Activated CD4-positive, alpha-beta memory T cell treated with anti-CD3 and anti-CD28 coated beads for 36 hours (primary cell): Measurements from ENCODE around the gene WNT7A. TPM values are rescaled to one million over a fixed set of nuclear protein-coding genes. Genes with fewer than 3 reads are reported as not detected.
A peak's percentile ranks its signal among the peaks of the same experiment; 100 is the strongest.

Experiments used
- CTCF ChIA-PET: fragments of 350-600 bp; sonication (Branson Sonifier 250); formaldehyde crosslinking; loops from one replicate; lab custom pipeline; 2021; ENCODE audit warnings: antibody characterized with exemption, inconsistent platforms; lab: Charles Lee
- POLR2A ChIA-PET: fragments of 350-600 bp; sonication (Branson Sonifier 250); formaldehyde crosslinking; loops from one replicate; lab custom pipeline; 2021; ENCODE audit warnings: antibody characterized with exemption; lab: Charles Lee
- DNase-seq: peaks from one replicate; pipeline ENCODE4 v3.0.0-alpha.2; 2020
- H3K27ac Mint-ChIP-seq: one replicate; pipeline ENCODE4 v1.8.0; 2021; ENCODE audit warnings: mixed read lengths
- H3K27me3 Mint-ChIP-seq: one replicate; pipeline ENCODE4 v1.8.0; 2021; ENCODE audit warnings: mixed read lengths
- H3K36me3 Mint-ChIP-seq: one replicate; pipeline ENCODE4 v1.8.0; 2021; ENCODE audit warnings: mixed read lengths
- H3K4me1 Mint-ChIP-seq: one replicate; pipeline ENCODE4 v1.8.0; 2021; ENCODE audit warnings: low read depth, mixed read lengths
- H3K4me3 Mint-ChIP-seq: one replicate; pipeline ENCODE4 v1.8.0; 2021; ENCODE audit warnings: mild to moderate bottlenecking, mixed read lengths
- H3K9me3 Mint-ChIP-seq: one replicate; pipeline ENCODE4 v1.8.0; 2021; ENCODE audit warnings: mixed read lengths
- intact Hi-C: fragments of 100-400 bp; cut with micrococcal nuclease; formaldehyde crosslinking; loops from one replicate; pipeline ENCODE4 v1.15.1; 2023
- total RNA-seq, 2 experiments: library from RNA; stranded (reverse); gene quantifications; one replicate each; pipeline ENCODE4 v1.2.3, GENCODE V29; 2021

Gene WNT7A
- total RNA-seq, 2 experiments from 2014 or later, result 0.29 to 0.33 TPM

GRCh38 chr3:13894096-13894806 lies 14.4 kb upstream of the WNT7A start:
- Mint-ChIP-seq H3K27ac (no peak overlapping the region), H3K4me1 (peaks cover 30% of the 10 kb centered on the region), H3K36me3 (peaks cover 5% of the 10 kb centered on the region), H3K27me3 (no peaks in the 10 kb centered on the region), H3K9me3 (peaks cover 12% of the 10 kb centered on the region), H3K4me3 (no peak overlapping the region)
- ChIA-PET CTCF (interaction anchor here (0.8 to 21.6 kb wide), 6 partner anchors 9 to 310 kb away, joined by 3 to 567 read pairs (median 8); partner anchors contain the start of genes CHCHD4, TMEM43 and WNT7A), POLR2A (no interaction called here)
- intact Hi-C loops, result loop anchor here (10.0 kb wide), 1 partner anchor 1031 kb away; no protein-coding TSS in a partner anchor
- DNase-seq, result no peak

- Mint-ChIP-seq H3K4me3 (no peak overlapping the region), H3K27ac (peak overlapping the region; percentile 23), H3K9me3 (no peaks in the 10 kb centered on the region), H3K4me1 (peaks cover 30% of the 10 kb centered on the region), H3K36me3 (no peaks in the 10 kb centered on the region), H3K27me3 (no peaks in the 10 kb centered on the region)
- ChIA-PET CTCF (interaction anchor here (0.6 to 21.6 kb wide), 4 partner anchors 12 to 241 kb away, joined by 3 to 567 read pairs (median 16); partner anchors contain the start of genes CHCHD4 and WNT7A), POLR2A (no interaction called here)
- no peak for DNase-seq
- intact Hi-C loops, result loop anchor here (10.0 kb wide), 1 partner anchor 1032 kb away; no protein-coding TSS in a partner anchor
Measured at GRCh38 chr3:13892304-13892703, 12.4 kb upstream of the WNT7A start.

GRCh38 chr3:13891492-13892073 lies 11.7 kb upstream of the WNT7A start:
- H3K4me3 Mint-ChIP-seq, result no peak overlapping the region
- H3K36me3 Mint-ChIP-seq, result no peaks in the 10 kb centered on the region
- H3K27me3 Mint-ChIP-seq, result no peaks in the 10 kb centered on the region
- peak overlapping the region; percentile 77 for H3K27ac Mint-ChIP-seq
- H3K4me1 Mint-ChIP-seq, result peaks cover 30% of the 10 kb centered on the region
- ChIA-PET CTCF (interaction anchor here (0.9 to 21.6 kb wide), 3 partner anchors 11 to 240 kb away, joined by 3 to 567 read pairs (median 28); partner anchors contain the start of genes CHCHD4 and WNT7A), POLR2A (no interaction called here)
- intact Hi-C loops, result loop anchor here (10.0 kb wide), 1 partner anchor 1033 kb away; no protein-coding TSS in a partner anchor
- H3K9me3 Mint-ChIP-seq, result no peaks in the 10 kb centered on the region
- DNase-seq, result no peak

GRCh38 chr3:13891017-13891392 lies 11.1 kb upstream of the WNT7A start:
- intact Hi-C loops, result loop anchor here (10.0 kb wide), 1 partner anchor 1034 kb away; no protein-coding TSS in a partner anchor
- Mint-ChIP-seq H3K36me3 (no peaks in the 10 kb centered on the region), H3K4me3 (no peak overlapping the region), H3K4me1 (peaks cover 26% of the 10 kb centered on the region), H3K9me3 (no peaks in the 10 kb centered on the region), H3K27ac (peak overlapping the region; percentile 77), H3K27me3 (no peaks in the 10 kb centered on the region)
- ChIA-PET POLR2A (no interaction called here), CTCF (interaction anchor here (3.2 to 21.6 kb wide), 2 partner anchors 10 to 239 kb away, joined by 28 to 567 read pairs; partner anchors contain the start of gene WNT7A)
- no peak for DNase-seq

- no peaks in the 10 kb centered on the region for H3K36me3 Mint-ChIP-seq
- H3K4me3 Mint-ChIP-seq, result no peak overlapping the region
- CTCF ChIA-PET, result interaction anchor here (1.2 to 21.6 kb wide), 3 partner anchors 10 to 395 kb away, joined by 3 to 567 read pairs (median 28); partner anchors contain the start of gene WNT7A
- intact Hi-C loops, result loop anchor here (10.0 kb wide), 1 partner anchor 1034 kb away; no protein-coding TSS in a partner anchor
- no peaks in the 10 kb centered on the region for H3K9me3 Mint-ChIP-seq
- no peaks in the 10 kb centered on the region for H3K27me3 Mint-ChIP-seq
- peak; percentile 65 for DNase-seq
- peaks cover 21% of the 10 kb centered on the region for H3K4me1 Mint-ChIP-seq
- peak overlapping the region; percentile 77 for H3K27ac Mint-ChIP-seq
- POLR2A ChIA-PET, result no interaction called here
Measured at GRCh38 chr3:13890377-13891016, 10.6 kb upstream of the WNT7A start.

GRCh38 chr3:13888576-13888975 lies 8.7 kb upstream of the WNT7A start:
- DNase-seq, result no peak
- CTCF ChIA-PET, result interaction anchor here (0.7 to 21.6 kb wide), 3 partner anchors 7 to 237 kb away, joined by 3 to 567 read pairs (median 30); no protein-coding TSS in a partner anchor
- peaks cover 6% of the 10 kb centered on the region for H3K27me3 Mint-ChIP-seq

GRCh38 chr3:13887495-13888300 lies 7.8 kb upstream of the WNT7A start:
- no peaks in the 10 kb centered on the region for H3K36me3 Mint-ChIP-seq
- no peak overlapping the region for H3K27ac Mint-ChIP-seq
- no peaks in the 10 kb centered on the region for H3K9me3 Mint-ChIP-seq
- DNase-seq, result no peak
- peaks cover 9% of the 10 kb centered on the region for H3K27me3 Mint-ChIP-seq
- H3K4me3 Mint-ChIP-seq, result no peak overlapping the region
- ChIA-PET POLR2A (interaction anchor here (1.2 kb wide), 1 partner anchor 233 kb away, joined by 3 read pairs; no protein-coding TSS in a partner anchor), CTCF (interaction anchor here (5.7 to 21.6 kb wide), 2 partner anchors 8 to 236 kb away, joined by 30 to 567 read pairs; no protein-coding TSS in a partner anchor)
- H3K4me1 Mint-ChIP-seq, result peaks cover 16% of the 10 kb centered on the region
- intact Hi-C loops, result no loop called here

More at GRCh38 chr3:13888576-13888975, 8.7 kb upstream of the WNT7A start:
- Mint-ChIP-seq H3K4me1 (peaks cover 16% of the 10 kb centered on the region), H3K9me3 (no peaks in the 10 kb centered on the region), H3K36me3 (no peaks in the 10 kb centered on the region), H3K4me3 (no peak overlapping the region), H3K27ac (no peak overlapping the region)
- POLR2A ChIA-PET, result interaction anchor here (0.6 to 1.2 kb wide), 2 partner anchors 8 to 234 kb away, joined by 3 to 5 read pairs; partner anchors contain the start of gene WNT7A
- intact Hi-C loops, result no loop called here

GRCh38 chr3:13886593-13887129 lies 6.8 kb upstream of the WNT7A start:
- peaks cover 15% of the 10 kb centered on the region for H3K4me1 Mint-ChIP-seq
- ChIA-PET POLR2A (no interaction called here), CTCF (interaction anchor here (1.3 to 21.6 kb wide), 4 partner anchors 9 to 235 kb away, joined by 4 to 567 read pairs (median 18); no protein-coding TSS in a partner anchor)
- no peak overlapping the region for H3K27ac Mint-ChIP-seq
- intact Hi-C loops, result no loop called here
- peaks cover 10% of the 10 kb centered on the region for H3K27me3 Mint-ChIP-seq
- H3K9me3 Mint-ChIP-seq, result no peaks in the 10 kb centered on the region
- no peak for DNase-seq
- no peaks in the 10 kb centered on the region for H3K36me3 Mint-ChIP-seq
- H3K4me3 Mint-ChIP-seq, result no peak overlapping the region

GRCh38 chr3:13885704-13886010 lies 5.8 kb upstream of the WNT7A start:
- ChIA-PET CTCF (interaction anchor here (1.0 to 21.6 kb wide), 9 partner anchors 10 to 248 kb away, joined by 3 to 567 read pairs (median 4); partner anchors contain the start of genes CHCHD4 and TMEM43), POLR2A (no interaction called here)
- Mint-ChIP-seq H3K4me3 (no peak overlapping the region), H3K9me3 (no peaks in the 10 kb centered on the region), H3K36me3 (no peaks in the 10 kb centered on the region), H3K27ac (no peak overlapping the region), H3K27me3 (peaks cover 16% of the 10 kb centered on the region), H3K4me1 (peaks cover 5% of the 10 kb centered on the region)
- DNase-seq, result no peak
- intact Hi-C loops, result loop anchor here (1.0 kb wide), 1 partner anchor 228 kb away; no protein-coding TSS in a partner anchor

- Mint-ChIP-seq H3K9me3 (no peaks in the 10 kb centered on the region), H3K36me3 (no peaks in the 10 kb centered on the region), H3K27me3 (peaks cover 16% of the 10 kb centered on the region), H3K4me1 (no peaks in the 10 kb centered on the region), H3K27ac (peak overlapping the region; percentile 25), H3K4me3 (no peak overlapping the region)
- peak; percentile 77 for DNase-seq
- CTCF ChIA-PET, result interaction anchor here (0.7 to 21.6 kb wide), 17 partner anchors 9 to 934 kb away, joined by 3 to 567 read pairs (median 4); partner anchors contain the start of genes CHCHD4 and TMEM43
- intact Hi-C loops, result loop anchor here (1.0 to 5.0 kb wide), 2 partner anchors 228 to 388 kb away; no protein-coding TSS in a partner anchor
- POLR2A ChIA-PET, result no interaction called here
Measured at GRCh38 chr3:13884851-13885703, 5.2 kb upstream of the WNT7A start.
